ENCODE results near the gene CHST11. TPM values are rescaled to one million over a fixed set of nuclear protein-coding genes. Genes with fewer than 3 reads are reported as not detected.

Gene CHST11
- total and polyA plus RNA-seq, 7 experiments from 2014 or later = 23.4 to 74.3 (median 32.0) TPM

DNA sequence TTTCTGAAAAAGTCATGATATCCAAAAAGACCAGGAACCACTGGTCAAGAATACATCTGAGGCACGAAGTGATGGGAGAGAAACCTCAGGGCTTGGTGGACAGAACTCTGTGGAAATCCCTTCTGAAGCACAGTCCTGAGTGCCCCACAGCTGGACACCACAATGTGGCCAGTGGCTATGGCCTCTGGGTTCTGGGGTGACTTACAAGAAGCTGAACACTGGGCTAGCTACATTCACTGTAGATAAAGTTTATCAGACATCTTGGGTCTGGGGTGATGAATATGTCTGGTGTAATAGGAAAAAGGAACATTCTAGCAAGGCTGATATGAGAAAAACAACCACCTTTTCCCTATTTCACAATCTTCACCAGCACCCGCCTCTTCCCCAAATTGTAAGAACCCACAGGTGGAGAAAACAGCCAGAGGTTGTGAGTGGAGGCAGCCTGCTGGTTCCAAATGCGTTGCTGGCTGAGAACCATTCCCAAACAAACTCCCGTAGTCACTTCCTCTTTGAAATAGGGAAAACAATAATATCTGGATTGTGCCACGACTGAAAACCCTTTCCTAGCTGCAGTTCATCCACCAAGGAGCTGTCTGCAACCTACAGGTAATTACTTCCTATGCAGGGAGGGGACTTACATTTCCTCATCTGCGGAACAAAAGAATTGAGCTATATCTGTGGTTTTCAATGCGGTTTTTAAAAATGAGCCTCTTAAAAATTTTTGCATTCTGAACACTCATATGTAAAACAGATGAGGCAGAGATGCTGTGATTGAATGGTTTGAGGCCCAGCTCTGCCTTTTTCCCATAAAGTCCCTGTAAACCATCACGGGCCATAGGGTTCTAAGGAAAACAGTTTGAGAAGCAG, 307.7 kb downstream of the CHST11 start:
- POLR2A ChIA-PET = interaction anchor here (0.6 kb wide), 1 partner anchor 25 kb away, joined by 4 read pairs; no protein-coding TSS in a partner anchor
- intact Hi-C loops (cut with micrococcal nuclease) = loop anchor here in 1 of 2 donors (5.0 to 10.0 kb wide), 3 partner anchors 42 to 1540 kb away; partner anchors contain the start of gene TCP11L2

DNA sequence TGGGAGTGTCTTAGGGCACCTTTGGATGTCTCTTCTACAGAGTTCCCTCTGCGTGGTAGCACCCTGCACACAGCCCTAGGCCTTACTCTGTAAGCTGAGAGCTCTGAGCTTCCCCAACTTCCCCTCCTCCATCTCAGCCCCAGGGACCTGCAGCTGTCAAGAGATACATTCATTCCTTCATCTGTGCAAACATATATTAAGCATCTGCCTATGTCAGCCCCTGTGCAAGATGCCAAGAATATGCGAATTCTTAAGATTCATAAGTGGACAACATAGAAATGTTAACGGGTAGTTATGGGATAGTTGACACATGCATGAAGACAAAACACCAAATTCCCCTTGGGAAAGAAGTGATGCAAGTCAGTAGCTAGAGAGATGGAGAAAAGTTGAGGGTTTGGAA, 310.5 kb downstream of the CHST11 start:
- Mint-ChIP-seq H3K4me3 (no peak overlapping the region), H3K27me3 (peaks cover 0 to 4% (median 0%) of the 10 kb centered on the region in 5 donors), H3K9me3 (peaks cover 0 to 2% (median 0%) of the 10 kb centered on the region in 11 donors), H3K36me3 (peaks cover 0 to 10% (median 0%) of the 10 kb centered on the region in 5 donors), H3K27ac (no peak overlapping the region), H3K4me1 (peaks cover 17 to 28% (median 21%) of the 10 kb centered on the region in 7 donors)
- CTCF ChIA-PET = no interaction called here
- no peak for ATAC-seq
- DNase-seq = no peak
- no peaks in the 10 kb centered on the region for H3K9me3 ChIP-seq (ENCODE audit: control insufficient read depth in 2 of 3, low read length in 3 of 3)
- H3K36me3 ChIP-seq (ENCODE audit: control insufficient read depth in 2 of 3, insufficient read depth in 3 of 3, low read length in 3 of 3) = no peaks in the 10 kb centered on the region
- H3K27me3 ChIP-seq (ENCODE audit: control insufficient read depth in 2 of 2, insufficient read depth in 2 of 2, low read length in 2 of 2) = no peaks in the 10 kb centered on the region
- intact Hi-C loops (cut with micrococcal nuclease) = loop anchor here in 1 of 2 donors (10.0 kb wide), 1 partner anchor 1538 kb away; the partner anchor contains the start of gene TCP11L2
- no peak overlapping the region for H3K27ac ChIP-seq (ENCODE audit: low read depth, low read length)
- no peak overlapping the region for H3K4me3 ChIP-seq (ENCODE audit: low read length)
- peaks cover 0 to 11% of the 10 kb centered on the region in 2 donors for H3K4me1 ChIP-seq (ENCODE audit: control insufficient read depth in 2 of 2, insufficient read depth in 2 of 2, low read length in 2 of 2)
- POLR2A ChIA-PET = no interaction called here

More for the DNA sequence above, 307.7 kb downstream of the CHST11 start:
- H3K4me1 Mint-ChIP-seq = peaks cover 17 to 42% (median 22%) of the 10 kb centered on the region in 7 donors
- no peaks in the 10 kb centered on the region for H3K27me3 Mint-ChIP-seq
- H3K27ac Mint-ChIP-seq = peak overlapping the region in 1 of 9 donors; percentile 26
- H3K9me3 Mint-ChIP-seq = no peaks in the 10 kb centered on the region
- no peaks in the 10 kb centered on the region for H3K27me3 ChIP-seq (ENCODE audit: control insufficient read depth in 2 of 2, insufficient read depth in 2 of 2, low read length in 2 of 2)
- H3K36me3 Mint-ChIP-seq = peaks cover 0 to 13% (median 0%) of the 10 kb centered on the region in 5 donors
- peaks cover 0 to 11% of the 10 kb centered on the region in 2 donors for H3K4me1 ChIP-seq (ENCODE audit: control insufficient read depth in 2 of 2, insufficient read depth in 2 of 2, low read length in 2 of 2)
- peak; percentile 63 for ATAC-seq
- DNase-seq = peak in 5 of 9 donors; percentile 16 to 36 (median 20)
- H3K4me3 ChIP-seq (ENCODE audit: low read length) = no peak overlapping the region
- H3K27ac ChIP-seq (ENCODE audit: low read depth, low read length) = no peak overlapping the region
- no peaks in the 10 kb centered on the region for H3K9me3 ChIP-seq (ENCODE audit: control insufficient read depth in 2 of 3, low read length in 3 of 3)
- CTCF ChIA-PET = interaction anchor here (0.9 kb wide), 1 partner anchor 44 kb away, joined by 3 read pairs; no protein-coding TSS in a partner anchor
- H3K4me3 Mint-ChIP-seq = peak overlapping the region in 6 of 10 donors; percentile 18 to 64 (median 41)
- H3K36me3 ChIP-seq (ENCODE audit: control insufficient read depth in 2 of 3, insufficient read depth in 3 of 3, low read length in 3 of 3) = no peaks in the 10 kb centered on the region

DNA sequence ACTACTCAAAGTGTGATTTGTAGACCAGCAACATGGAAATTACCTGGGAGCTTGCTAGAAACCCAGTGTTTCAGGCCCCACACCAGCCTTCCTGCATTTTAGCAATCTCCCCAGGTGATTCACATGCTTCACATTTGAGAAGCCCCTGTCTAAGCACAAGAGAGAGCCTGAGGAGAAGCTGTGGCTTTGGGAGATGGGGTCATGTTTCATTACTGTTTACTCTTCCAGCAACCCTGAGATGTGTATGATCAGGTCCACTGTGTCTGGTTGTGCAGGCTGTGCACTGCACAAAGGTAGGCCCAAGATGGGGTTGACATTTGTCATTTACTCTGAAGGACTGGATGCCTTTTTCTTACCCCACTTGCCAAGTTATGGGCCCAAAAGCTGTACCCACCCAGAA, 311.3 kb downstream of the CHST11 start:
- ChIA-PET POLR2A (interaction anchor here (1.1 kb wide), 1 partner anchor 74 kb away, joined by 3 read pairs; no protein-coding TSS in a partner anchor), CTCF (interaction anchor here (0.6 to 1.9 kb wide), 2 partner anchors 9 to 22 kb away, joined by 3 to 6 read pairs; no protein-coding TSS in a partner anchor)
- ATAC-seq = no peak
- no peaks in the 10 kb centered on the region for H3K36me3 ChIP-seq (ENCODE audit: control insufficient read depth in 2 of 3, insufficient read depth in 3 of 3, low read length in 3 of 3)
- H3K27me3 Mint-ChIP-seq = peaks cover 0 to 4% (median 0%) of the 10 kb centered on the region in 5 donors
- intact Hi-C loops (cut with micrococcal nuclease) = loop anchor here in 1 of 2 donors (10.0 kb wide), 1 partner anchor 1537 kb away; the partner anchor contains the start of gene TCP11L2
- peaks cover 0 to 12% (median 6%) of the 10 kb centered on the region in 5 donors for H3K36me3 Mint-ChIP-seq
- H3K4me1 ChIP-seq (ENCODE audit: control insufficient read depth in 2 of 2, insufficient read depth in 2 of 2, low read length in 2 of 2) = peaks cover 0 to 11% of the 10 kb centered on the region in 2 donors
- DNase-seq = no peak
- H3K4me3 Mint-ChIP-seq = no peak overlapping the region
- H3K4me3 ChIP-seq (ENCODE audit: low read length) = no peak overlapping the region
- no peaks in the 10 kb centered on the region for H3K9me3 ChIP-seq (ENCODE audit: control insufficient read depth in 2 of 3, low read length in 3 of 3)
- no peak overlapping the region for H3K27ac ChIP-seq (ENCODE audit: low read depth, low read length)
- H3K4me1 Mint-ChIP-seq = peaks cover 16 to 24% (median 21%) of the 10 kb centered on the region in 7 donors
- peaks cover 0 to 8% (median 6%) of the 10 kb centered on the region in 11 donors for H3K9me3 Mint-ChIP-seq
- no peaks in the 10 kb centered on the region for H3K27me3 ChIP-seq (ENCODE audit: control insufficient read depth in 2 of 2, insufficient read depth in 2 of 2, low read length in 2 of 2)
- H3K27ac Mint-ChIP-seq = no peak overlapping the region

DNA sequence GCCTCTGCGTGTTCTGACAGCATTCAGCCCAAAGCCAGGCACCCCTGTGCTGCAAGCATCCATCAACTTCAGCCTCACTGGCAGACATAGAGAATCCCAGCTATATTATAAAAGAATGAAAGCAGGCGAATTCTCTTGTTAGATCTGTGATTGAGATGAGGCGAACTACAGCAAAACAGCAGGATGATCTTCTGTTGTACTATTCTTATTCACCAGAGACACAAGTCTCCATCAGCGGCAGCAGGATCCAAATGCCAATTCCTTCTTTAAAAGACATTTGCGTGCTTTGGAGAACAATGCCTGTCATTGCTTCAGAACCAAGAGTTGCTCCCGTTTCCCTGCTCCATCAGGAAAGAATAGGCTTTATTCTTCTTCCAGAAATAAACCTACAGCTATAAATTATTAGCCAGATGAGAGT, 312.4 kb downstream of the CHST11 start:
- Histone ChIP-seq H3K27ac (ENCODE audit: low read depth, low read length) (no peak overlapping the region), H3K4me1 (ENCODE audit: control insufficient read depth in 2 of 2, insufficient read depth in 2 of 2, low read length in 2 of 2) (peaks cover 0 to 10% of the 10 kb centered on the region in 2 donors), H3K4me3 (ENCODE audit: low read length) (no peak overlapping the region), H3K9me3 (ENCODE audit: control insufficient read depth in 2 of 3, low read length in 3 of 3) (no peaks in the 10 kb centered on the region), H3K36me3 (ENCODE audit: control insufficient read depth in 2 of 3, insufficient read depth in 3 of 3, low read length in 3 of 3) (no peaks in the 10 kb centered on the region), H3K27me3 (ENCODE audit: control insufficient read depth in 2 of 2, insufficient read depth in 2 of 2, low read length in 2 of 2) (no peaks in the 10 kb centered on the region)
- DNase-seq (no peak), ATAC-seq (no peak)
- CTCF ChIA-PET = interaction anchor here (1.9 kb wide), 1 partner anchor 21 kb away, joined by 6 read pairs; no protein-coding TSS in a partner anchor
- Mint-ChIP-seq H3K27ac (no peak overlapping the region), H3K36me3 (peaks cover 4 to 15% (median 9%) of the 10 kb centered on the region in 5 donors), H3K9me3 (peaks cover 3 to 19% (median 13%) of the 10 kb centered on the region in 11 donors), H3K4me3 (no peak overlapping the region), H3K4me1 (peaks cover 13 to 17% (median 14%) of the 10 kb centered on the region in 7 donors), H3K27me3 (peaks cover 0 to 7% (median 0%) of the 10 kb centered on the region in 5 donors)
- POLR2A ChIA-PET = interaction anchor here (1.1 kb wide), 1 partner anchor 75 kb away, joined by 3 read pairs; no protein-coding TSS in a partner anchor
- intact Hi-C loops (cut with micrococcal nuclease) = loop anchor here in 1 of 2 donors (10.0 kb wide), 1 partner anchor 1536 kb away; the partner anchor contains the start of gene TCP11L2

DNA sequence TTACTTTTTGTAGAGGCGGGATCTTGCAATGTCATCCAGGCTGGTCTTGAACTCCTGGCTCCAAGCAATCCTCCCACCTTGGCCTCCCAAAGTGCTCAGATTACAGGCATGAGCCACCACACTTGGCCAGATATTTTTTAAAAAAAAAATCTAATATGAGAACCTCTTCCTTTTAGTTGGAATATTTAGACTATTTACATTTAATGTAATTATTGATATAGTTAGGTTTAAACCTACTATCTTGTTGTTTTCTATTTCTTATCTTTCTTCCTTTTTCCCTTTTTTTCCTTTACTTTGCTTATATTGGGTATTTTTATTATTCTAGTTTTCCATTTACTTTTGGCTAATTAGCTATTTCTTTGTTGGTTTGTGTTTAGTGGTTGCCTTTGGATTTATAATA, 315.6 kb downstream of the CHST11 start:
- H3K27me3 ChIP-seq (ENCODE audit: control insufficient read depth in 2 of 2, insufficient read depth in 2 of 2, low read length in 2 of 2) = no peaks in the 10 kb centered on the region
- ATAC-seq (no peak), DNase-seq (no peak)
- no peak overlapping the region for H3K27ac Mint-ChIP-seq
- H3K36me3 Mint-ChIP-seq = peaks cover 4 to 16% (median 10%) of the 10 kb centered on the region in 5 donors
- peaks cover 3 to 24% (median 17%) of the 10 kb centered on the region in 11 donors for H3K9me3 Mint-ChIP-seq
- H3K4me1 ChIP-seq (ENCODE audit: control insufficient read depth in 2 of 2, insufficient read depth in 2 of 2, low read length in 2 of 2) = no peaks in the 10 kb centered on the region
- H3K9me3 ChIP-seq (ENCODE audit: control insufficient read depth in 2 of 3, low read length in 3 of 3) = no peaks in the 10 kb centered on the region
- no peaks in the 10 kb centered on the region for H3K36me3 ChIP-seq (ENCODE audit: control insufficient read depth in 2 of 3, insufficient read depth in 3 of 3, low read length in 3 of 3)
- H3K4me1 Mint-ChIP-seq = peaks cover 0 to 3% (median 0%) of the 10 kb centered on the region in 7 donors
- ChIA-PET CTCF (no interaction called here), POLR2A (no interaction called here)
- no peak overlapping the region for H3K4me3 Mint-ChIP-seq
- no peak overlapping the region for H3K27ac ChIP-seq (ENCODE audit: low read depth, low read length)
- intact Hi-C loops (cut with micrococcal nuclease) = no loop called here
- no peak overlapping the region for H3K4me3 ChIP-seq (ENCODE audit: low read length)
- peaks cover 0 to 8% (median 0%) of the 10 kb centered on the region in 5 donors for H3K27me3 Mint-ChIP-seq

DNA sequence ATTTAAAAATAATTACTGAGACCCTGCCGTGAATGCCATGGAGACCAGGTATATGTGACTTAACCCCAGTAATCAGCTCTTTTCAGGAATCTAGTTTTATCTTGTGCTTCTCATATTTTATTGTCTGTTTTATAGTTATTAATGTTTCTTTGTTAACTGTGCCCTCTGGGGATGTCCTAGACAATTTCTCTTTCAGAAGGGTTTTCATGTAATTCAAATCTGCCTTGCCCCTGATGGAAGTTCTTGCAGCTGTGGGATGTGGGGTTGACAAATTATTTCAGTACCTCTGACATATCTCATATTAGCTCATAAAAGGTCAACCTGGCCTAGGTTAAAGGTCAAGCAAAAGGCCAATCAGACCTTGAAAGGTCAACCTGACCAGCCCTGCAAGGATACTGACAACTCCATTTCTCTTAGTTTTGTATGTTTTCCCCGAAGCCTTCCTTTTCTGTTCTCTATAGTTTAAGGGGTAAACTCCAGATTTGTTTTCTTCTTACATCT, 319.0 kb downstream of the CHST11 start:
- no peaks in the 10 kb centered on the region for H3K4me1 ChIP-seq (ENCODE audit: control insufficient read depth in 2 of 2, insufficient read depth in 2 of 2, low read length in 2 of 2)
- POLR2A ChIA-PET = no interaction called here
- Mint-ChIP-seq H3K4me1 (peaks cover 0 to 1% (median 0%) of the 10 kb centered on the region in 7 donors), H3K36me3 (peaks cover 4 to 21% (median 16%) of the 10 kb centered on the region in 5 donors), H3K27ac (no peak overlapping the region), H3K27me3 (peaks cover 0 to 12% (median 7%) of the 10 kb centered on the region in 5 donors), H3K4me3 (no peak overlapping the region), H3K9me3 (peaks cover 8 to 35% (median 21%) of the 10 kb centered on the region in 11 donors)
- no peak overlapping the region for H3K27ac ChIP-seq (ENCODE audit: low read depth, low read length)
- no peak overlapping the region for H3K4me3 ChIP-seq (ENCODE audit: low read length)
- H3K27me3 ChIP-seq (ENCODE audit: control insufficient read depth in 2 of 2, insufficient read depth in 2 of 2, low read length in 2 of 2) = no peaks in the 10 kb centered on the region
- intact Hi-C loops (cut with micrococcal nuclease) = no loop called here
- no peak for ATAC-seq
- no peaks in the 10 kb centered on the region for H3K36me3 ChIP-seq (ENCODE audit: control insufficient read depth in 2 of 3, insufficient read depth in 3 of 3, low read length in 3 of 3)
- CTCF ChIA-PET = interaction anchor here (0.9 kb wide), 1 partner anchor 394 kb away, joined by 3 read pairs; no protein-coding TSS in a partner anchor
- no peak for DNase-seq
- no peaks in the 10 kb centered on the region for H3K9me3 ChIP-seq (ENCODE audit: control insufficient read depth in 2 of 3, low read length in 3 of 3)
